IMR-90 (cell line): ENCODE results near the gene MAS1. TPM values are rescaled to one million over a fixed set of nuclear protein-coding genes. Genes with fewer than 3 reads are reported as not detected.

Experiments
- polyA plus RNA-seq, 3 experiments: library from polyadenylated mRNA; depleted of rRNA; stranded (reverse); fragments of >200 nt; gene quantifications; 2 replicates each; pipeline ENCODE4 v1.2.3, GENCODE V29; 2012; ENCODE audit warnings: low replicate concordance in 1 of 3
- total RNA-seq: library from RNA; depleted of rRNA; stranded (reverse); fragments of >200 nt; gene quantifications from 2 replicates; pipeline ENCODE4 v1.2.3, GENCODE V29; 2012; rRNA removed

The MAS1 gene
- total and polyA plus RNA-seq, 2 of the 4 experiments (the other 2 are of a cell fraction) = under 0.01 TPM; not detected in 1

Other genes starting within 250 kb of the MAS1 start
- 243 TPM in 2 replicates for gene SOD2, start 197.7 kb upstream of the MAS1 start, total RNA-seq
- 102 and 173 TPM in 2 replicates for gene SOD2, start 197.7 kb upstream of the MAS1 start, polyA plus RNA-seq (2012; rRNA removed)
- 92.3 and 124 TPM in 2 replicates for gene WTAP, start 163.5 kb upstream of the MAS1 start, total RNA-seq
- gene WTAP, start 163.5 kb upstream of the MAS1 start, polyA plus RNA-seq (2012; rRNA removed) = 20.1 and 30.2 TPM in 2 replicates
- gene ACAT2, start 128.9 kb upstream of the MAS1 start, total RNA-seq = 45.2 and 50.3 TPM in 2 replicates
- 29.2 and 30.5 TPM in 2 replicates for gene ACAT2, start 128.9 kb upstream of the MAS1 start, polyA plus RNA-seq (2012; rRNA removed)
- gene TCP1, start 101.4 kb upstream of the MAS1 start, total RNA-seq = 576 and 610 TPM in 2 replicates
- 119 and 123 TPM in 2 replicates for gene TCP1, start 101.4 kb upstream of the MAS1 start, polyA plus RNA-seq (2012; rRNA removed)
- 53.4 and 70.5 TPM in 2 replicates for gene MRPL18, start 100.5 kb upstream of the MAS1 start, total RNA-seq
- gene MRPL18, start 100.5 kb upstream of the MAS1 start, polyA plus RNA-seq (2012; rRNA removed) = 56.8 and 64.1 TPM in 2 replicates
- gene PNLDC1, start 90.7 kb upstream of the MAS1 start, total RNA-seq = not detected in 2 replicates
- not detected in 2 replicates for gene PNLDC1, start 90.7 kb upstream of the MAS1 start, polyA plus RNA-seq (2012; rRNA removed)
- 33.2 and 38.6 TPM in 2 replicates for gene IGF2R, start 78.1 kb downstream of the MAS1 start, total RNA-seq
- gene IGF2R, start 78.1 kb downstream of the MAS1 start, polyA plus RNA-seq (2012; rRNA removed) = 37.2 and 41.4 TPM in 2 replicates
- gene SLC22A1, start 230.8 kb downstream of the MAS1 start, total RNA-seq = 0.28 TPM in 1 of 2 replicates, not detected in the other
- 0.09 and 0.10 TPM in 2 replicates for gene SLC22A1, start 230.8 kb downstream of the MAS1 start, polyA plus RNA-seq (2012; rRNA removed)